Measurements from ENCODE around the gene ENDOV. TPM values are rescaled to one million over a fixed set of nuclear protein-coding genes. Genes with fewer than 3 reads are reported as not detected.
A peak's percentile ranks its signal among the peaks of the same experiment; 100 is the strongest.
"Not testable (repeated sequence)": the region's sequence is repeated elsewhere in the genome, so short reads cannot be mapped to it uniquely, and the experiment has no call there.

Gene ENDOV
- total RNA-seq, 1 experiment from 2014 or later = 25.8 TPM

- DNase-seq (ENCODE audit: low spot score) = no peak
Observed at GRCh38 chr17:80388175-80388574, 26.8 kb upstream of the ENDOV start.

GRCh38 chr17:80388601-80389000 is 26.4 kb upstream of the ENDOV start:
- no peak for DNase-seq (ENCODE audit: low spot score)

- no peak for DNase-seq (ENCODE audit: low spot score)
Observed at GRCh38 chr17:80389011-80389995, 25.7 kb upstream of the ENDOV start.

- no peak for DNase-seq (ENCODE audit: low spot score)
Observed at GRCh38 chr17:80393241-80393890, 21.6 kb upstream of the ENDOV start.

- DNase-seq (ENCODE audit: low spot score) = no peak
Observed at GRCh38 chr17:80393961-80394360, 21.0 kb upstream of the ENDOV start.

GRCh38 chr17:80394629-80395216 is 20.2 kb upstream of the ENDOV start:
- no peak for DNase-seq (ENCODE audit: low spot score)

- no peak for DNase-seq (ENCODE audit: low spot score)
Observed at GRCh38 chr17:80395402-80396151, 19.4 kb upstream of the ENDOV start.

- DNase-seq (ENCODE audit: low spot score) = no peak
Observed at GRCh38 chr17:80396157-80397033, 18.6 kb upstream of the ENDOV start.

GRCh38 chr17:80397034-80397387 is 18.0 kb upstream of the ENDOV start:
- DNase-seq (ENCODE audit: low spot score) = no peak

GRCh38 chr17:80397686-80398085 is 17.3 kb upstream of the ENDOV start:
- DNase-seq (ENCODE audit: low spot score) = no peak

GRCh38 chr17:80401086-80401485 is 13.9 kb upstream of the ENDOV start:
- DNase-seq (ENCODE audit: low spot score) = not testable (repeated sequence)

- not testable (repeated sequence) for DNase-seq (ENCODE audit: low spot score)
Observed at GRCh38 chr17:80402102-80402501, 12.9 kb upstream of the ENDOV start.

GRCh38 chr17:80402959-80403358 is 12.0 kb upstream of the ENDOV start:
- DNase-seq (ENCODE audit: low spot score) = no peak

- no peak for DNase-seq (ENCODE audit: low spot score)
Observed at GRCh38 chr17:80406146-80406545, 8.8 kb upstream of the ENDOV start.

- DNase-seq (ENCODE audit: low spot score) = not testable (repeated sequence)
Observed at GRCh38 chr17:80407917-80408316, 7.0 kb upstream of the ENDOV start.

- DNase-seq (ENCODE audit: low spot score) = no peak
Observed at GRCh38 chr17:80408872-80409271, 6.1 kb upstream of the ENDOV start.

- DNase-seq (ENCODE audit: low spot score) = no peak
Observed at GRCh38 chr17:80409626-80410025, 5.3 kb upstream of the ENDOV start.

- not testable (repeated sequence) for DNase-seq (ENCODE audit: low spot score)
Observed at GRCh38 chr17:80410441-80411087, 4.4 kb upstream of the ENDOV start.

- DNase-seq (ENCODE audit: low spot score) = peak; percentile 32
Observed at GRCh38 chr17:80413771-80414507, 1.0 kb upstream of the ENDOV start.

- DNase-seq (ENCODE audit: low spot score) = no peak
Observed at GRCh38 chr17:80414508-80414802, 512 bp upstream of the ENDOV start.
